CD4-positive, alpha-beta T cell (primary cell): Measurements from ENCODE around the gene ELP5. TPM values are rescaled to one million over a fixed set of nuclear protein-coding genes. Genes with fewer than 3 reads are reported as not detected.

Source experiments
- ATAC-seq: fragments of 200-7000 bp; cut with Tn5 transposase; one replicate; pipeline ENCODE4 v1.10.0; 2022; ENCODE audit warnings: mild to moderate bottlenecking; ENCODE audit not compliant: poor library complexity
- CTCF ChIA-PET: fragments of 350-600 bp; sonication (Branson Sonifier 250); formaldehyde crosslinking; loops from one replicate; lab custom pipeline; 2021; ENCODE audit warnings: antibody characterized with exemption, inconsistent platforms; lab: Charles Lee
- POLR2A ChIA-PET: fragments of 350-600 bp; sonication (Branson Sonifier 250); formaldehyde crosslinking; loops from one replicate; lab custom pipeline; 2021; ENCODE audit warnings: antibody characterized with exemption, inconsistent platforms; lab: Charles Lee
- DNase-seq, 14 experiments: peaks; one replicate each; pipeline ENCODE4 v3.0.0-alpha.2; 2013 to 2020; ENCODE audit warnings: mixed read lengths in 2 of 14
- H3K27ac ChIP-seq, 2 donors: one replicate each; pipeline versions ENCODE4 v1.5.1 to v1.7.0; 2013; ENCODE audit warnings: low read length in 2 of 2, low read depth in 1 of 2, mild to moderate bottlenecking in 1 of 2
- H3K27me3 ChIP-seq, 2 experiments: 1 replicate in 1 of 2; 2 replicates in 1 of 2; pipeline versions ENCODE4 v1.6.1 to v1.7.0; 2013; ENCODE audit warnings: low read length in 2 of 2, control low read depth in 1 of 2, mild to moderate bottlenecking in 1 of 2, moderate library complexity in 1 of 2; ENCODE audit not compliant: insufficient read depth in 2 of 2, control insufficient read depth in 1 of 2
- H3K36me3 ChIP-seq: one replicate; pipeline ENCODE4 v1.6.1; 2013; ENCODE audit warnings: low read length, control low read depth; ENCODE audit not compliant: insufficient read depth
- H3K4me1 ChIP-seq: one replicate; pipeline ENCODE4 v1.6.1; 2013; ENCODE audit warnings: low read length, control low read depth; ENCODE audit not compliant: insufficient read depth
- H3K4me3 ChIP-seq: one replicate; pipeline ENCODE4 v1.5.1; 2013; ENCODE audit warnings: mild to moderate bottlenecking, low read length, moderate library complexity
- H3K9me3 ChIP-seq, 2 experiments: 1 replicate in 1 of 2; 2 replicates in 1 of 2; pipeline versions ENCODE4 v1.6.1 to v1.7.0; 2013; ENCODE audit warnings: low read length in 2 of 2, mild to moderate bottlenecking in 2 of 2, control low read depth in 1 of 2, moderate library complexity in 1 of 2; ENCODE audit not compliant: control insufficient read depth in 1 of 2, insufficient read depth in 1 of 2
- H3K27ac Mint-ChIP-seq: one replicate; pipeline ENCODE4 v1.8.0; 2020; ENCODE audit warnings: mixed read lengths
- H3K27me3 Mint-ChIP-seq: one replicate; pipeline ENCODE4 v1.8.0; 2021; ENCODE audit warnings: mixed read lengths
- H3K36me3 Mint-ChIP-seq: one replicate; pipeline ENCODE4 v1.8.0; 2021; ENCODE audit warnings: low read depth, mixed read lengths
- H3K4me1 Mint-ChIP-seq: one replicate; pipeline ENCODE4 v1.8.0; 2021; ENCODE audit warnings: low read depth, mixed read lengths
- H3K4me3 Mint-ChIP-seq: one replicate; pipeline ENCODE4 v1.8.0; 2020; ENCODE audit warnings: mild to moderate bottlenecking, mixed read lengths
- H3K9me3 Mint-ChIP-seq: one replicate; pipeline ENCODE4 v1.8.0; 2020; ENCODE audit warnings: mixed read lengths
- CTCF ChIP-seq: fragments of 200-600 bp; IDR thresholded peaks from one replicate; pipeline ENCODE4 v1.8.0; 2022; ENCODE audit warnings: antibody characterized with exemption, mild to moderate bottlenecking
- intact Hi-C, 2 experiments: fragments of 100-400 bp; cut with DNase I in 1 of 2; cut with micrococcal nuclease in 1 of 2; formaldehyde crosslinking; loops; one replicate each; pipeline versions ENCODE4 v1.15.1 to v1.9.0; 2023 to 2025; cut with DNase I, micrococcal nuclease
- total RNA-seq, 174 experiments: library from RNA in 2 of 174; stranded (reverse) in 2 of 174; gene quantifications; one replicate each; pipeline ENCODE4 v1.2.3 and lab custom pipeline; 2021 to 2026

Gene ELP5
- total RNA-seq, 2 experiments from 2014 or later: 20.1 to 21.3 TPM

GRCh38 chr17:7250695-7251627 is 1.1 kb upstream of the ELP5 start:
- no peak for TF ChIP-seq CTCF
- Mint-ChIP-seq H3K27ac (peak overlapping the region; percentile 100), H3K4me3 (peak overlapping the region; percentile 94), H3K36me3 (peaks cover 53% of the 10 kb centered on the region), H3K4me1 (peaks cover 45% of the 10 kb centered on the region), H3K27me3 (no peaks in the 10 kb centered on the region), H3K9me3 (no peaks in the 10 kb centered on the region)
- ATAC-seq (peak; percentile 1), DNase-seq (peak in 4 of 14 experiments; percentile 8 to 81 (median 60))
- Histone ChIP-seq H3K4me1 (peaks cover 36% of the 10 kb centered on the region), H3K27ac (peak overlapping the region; percentile 63 to 99), H3K4me3 (peak overlapping the region; percentile 71), H3K27me3 (no peaks in the 10 kb centered on the region), H3K36me3 (peaks cover 24% of the 10 kb centered on the region), H3K9me3 (no peaks in the 10 kb centered on the region)
- ChIA-PET POLR2A (interaction anchor here (0.6 to 3.4 kb wide), 10 partner anchors 10 to 377 kb away, joined by 3 to 54 read pairs (median 4); partner anchors contain the start of genes ACADVL, DLG4, DVL2 and GABARAP), CTCF (interaction anchor here (1.4 to 1.7 kb wide), 3 partner anchors 9 to 37 kb away, joined by 3 to 4 read pairs (median 4); partner anchors contain the start of gene GABARAP)
- intact Hi-C loops: loop anchor here in 1 of 2 experiments (1.0 to 5.0 kb wide), 5 partner anchors 10 to 311 kb away; partner anchors contain the start of genes ACADVL, DLG4, EIF5A and FGF11

DNA sequence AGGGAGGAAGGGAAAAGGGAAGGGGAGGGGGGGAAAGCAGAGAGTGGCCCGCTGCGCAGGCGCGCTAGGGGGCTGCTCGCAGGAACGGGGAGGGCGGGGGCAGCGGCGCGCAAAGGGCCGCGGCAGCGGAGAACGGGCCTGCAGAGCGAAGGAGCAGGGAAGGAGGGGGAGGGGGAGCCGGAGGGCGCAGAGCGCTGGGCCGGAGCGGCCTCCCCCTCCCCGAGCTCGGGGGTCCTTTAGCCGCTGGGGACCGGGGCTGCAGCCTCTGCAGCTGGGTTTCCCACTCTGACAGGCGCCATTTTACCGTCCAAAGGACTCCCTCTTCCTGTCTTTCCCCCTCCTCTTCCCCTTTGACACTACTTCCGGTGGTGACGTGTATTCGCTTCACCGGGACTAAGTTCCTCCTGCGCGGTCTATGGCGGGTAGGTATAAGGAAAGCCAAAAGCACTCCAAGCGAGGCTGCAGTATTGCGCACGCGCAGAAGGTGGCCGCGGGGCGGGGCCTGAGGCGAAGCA is 297 bp upstream of the ELP5 start, which contains the start of gene CTDNEP1:
TSS of gene CTDNEP1 (minus strand) at position 74 of the 515 bp plus-strand sequence. CDS start 438 bp downstream, outside the sequence.
- H3K4me3 Mint-ChIP-seq: peak within 1 kb of the TSS; percentile 94
- H3K4me1 ChIP-seq: peaks cover 36% of the 10 kb centered on the region
- no peaks in the 10 kb centered on the region for H3K9me3 ChIP-seq
- no peaks in the 10 kb centered on the region for H3K9me3 Mint-ChIP-seq
- ATAC-seq: peak; percentile 88
- H3K27me3 Mint-ChIP-seq: no peaks in the 10 kb centered on the region
- peaks cover 45% of the 10 kb centered on the region for H3K4me1 Mint-ChIP-seq
- peaks cover 23% of the 10 kb centered on the region for H3K36me3 ChIP-seq
- ChIA-PET POLR2A (interaction anchor here (0.6 to 3.4 kb wide), 10 partner anchors 11 to 376 kb away, joined by 3 to 54 read pairs (median 4); partner anchors contain the start of genes ACADVL, DLG4, DVL2 and GABARAP), CTCF (interaction anchor here (1.4 to 1.7 kb wide), 3 partner anchors 9 to 37 kb away, joined by 3 to 4 read pairs (median 4); partner anchors contain the start of gene GABARAP)
- peak in 13 of 14 experiments; percentile 96 to 99 (median 99) for DNase-seq
- H3K27ac Mint-ChIP-seq: peak within 1 kb of the TSS; percentile 100
- intact Hi-C loops: loop anchor here (1.0 to 5.0 kb wide), 9 partner anchors 9 to 435 kb away; partner anchors contain the start of genes EIF5A (in 2 of the 2), ACADVL (in 1 of the 2), DLG4 (in 1 of the 2) and FGF11 (in 1 of the 2)
- H3K4me3 ChIP-seq: peak within 1 kb of the TSS; percentile 71
- no peak for TF ChIP-seq CTCF
- H3K27ac ChIP-seq: peak within 1 kb of the TSS; percentile 99
- H3K27me3 ChIP-seq: no peaks in the 10 kb centered on the region
- peaks cover 53% of the 10 kb centered on the region for H3K36me3 Mint-ChIP-seq

- no peaks in the 10 kb centered on the region for H3K9me3 ChIP-seq
- H3K36me3 ChIP-seq: peaks cover 30% of the 10 kb centered on the region
- Mint-ChIP-seq H3K27ac (peak overlapping the region; percentile 100), H3K27me3 (no peaks in the 10 kb centered on the region), H3K4me1 (peaks cover 45% of the 10 kb centered on the region), H3K9me3 (no peaks in the 10 kb centered on the region), H3K36me3 (peaks cover 55% of the 10 kb centered on the region), H3K4me3 (peak overlapping the region; percentile 91)
- intact Hi-C loops: loop anchor here in 1 of 2 experiments (2.0 to 5.0 kb wide), 5 partner anchors 36 to 434 kb away; partner anchors contain the start of genes ACADVL, DLG4, EIF5A and FGF11
- DNase-seq: no peak
- POLR2A ChIA-PET: interaction anchor here (0.6 kb wide), 1 partner anchor 1369 kb away, joined by 3 read pairs; no protein-coding TSS in a partner anchor
- TF ChIP-seq CTCF: no peak
- H3K27me3 ChIP-seq: no peaks in the 10 kb centered on the region
- CTCF ChIA-PET: no interaction called here
- peak overlapping the region; percentile 71 for H3K4me3 ChIP-seq
- peak overlapping the region; percentile 99 for H3K27ac ChIP-seq
- ATAC-seq: no peak
- peaks cover 36% of the 10 kb centered on the region for H3K4me1 ChIP-seq
These were observed 1.1 kb downstream of the ELP5 start for GRCh38 chr17:7253082-7253481.
